ENCODE data around the gene KCNQ1. TPM values are rescaled to one million over a fixed set of nuclear protein-coding genes. Genes with fewer than 3 reads are reported as not detected.

Gene KCNQ1
- total RNA-seq, 1 experiment from 2014 or later: 2.3 TPM

DNA sequence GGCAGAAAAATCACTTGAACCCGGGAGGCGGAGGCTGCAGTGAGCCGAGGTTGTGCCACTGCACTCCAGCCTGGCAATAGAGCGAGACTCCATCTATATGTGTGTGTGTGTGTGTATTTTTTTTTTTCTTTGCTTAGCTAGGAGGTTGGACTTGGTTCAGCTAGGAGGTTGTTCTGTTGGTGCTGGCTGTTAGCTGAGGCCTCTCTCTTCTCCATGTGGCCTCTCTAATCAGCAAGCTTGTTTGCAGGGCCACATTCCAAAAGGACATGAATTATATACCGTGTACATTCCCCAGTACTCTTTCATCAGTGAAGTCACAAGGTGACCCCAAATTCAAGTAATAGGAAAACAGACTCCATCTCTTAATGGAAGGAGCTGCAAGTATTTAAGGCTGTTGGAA lies 322.3 kb downstream of the KCNQ1 start:
- H3K27ac ChIP-seq (ENCODE audit: insufficient read length, low read depth, low read length): no peak overlapping the region
- no peak overlapping the region for H4K91ac ChIP-seq (ENCODE audit: insufficient read length, low read depth, low read length)
- no CpG with 5 or more reads among the region's 5 CpGs for WGBS (ENCODE audit: extremely low coverage, insufficient read length, low lambda C conversion rate)
- no peaks in the 10 kb centered on the region; a peak in 1 of 5 replicates for H3K9me3 Mint-ChIP-seq
- H2BK12ac ChIP-seq (ENCODE audit: insufficient read length, low read depth, low read length): no peak overlapping the region
- H4K5ac ChIP-seq (ENCODE audit: insufficient read length, low read depth, low read length): no peak overlapping the region
- TF ChIP-seq, protein P1, sequence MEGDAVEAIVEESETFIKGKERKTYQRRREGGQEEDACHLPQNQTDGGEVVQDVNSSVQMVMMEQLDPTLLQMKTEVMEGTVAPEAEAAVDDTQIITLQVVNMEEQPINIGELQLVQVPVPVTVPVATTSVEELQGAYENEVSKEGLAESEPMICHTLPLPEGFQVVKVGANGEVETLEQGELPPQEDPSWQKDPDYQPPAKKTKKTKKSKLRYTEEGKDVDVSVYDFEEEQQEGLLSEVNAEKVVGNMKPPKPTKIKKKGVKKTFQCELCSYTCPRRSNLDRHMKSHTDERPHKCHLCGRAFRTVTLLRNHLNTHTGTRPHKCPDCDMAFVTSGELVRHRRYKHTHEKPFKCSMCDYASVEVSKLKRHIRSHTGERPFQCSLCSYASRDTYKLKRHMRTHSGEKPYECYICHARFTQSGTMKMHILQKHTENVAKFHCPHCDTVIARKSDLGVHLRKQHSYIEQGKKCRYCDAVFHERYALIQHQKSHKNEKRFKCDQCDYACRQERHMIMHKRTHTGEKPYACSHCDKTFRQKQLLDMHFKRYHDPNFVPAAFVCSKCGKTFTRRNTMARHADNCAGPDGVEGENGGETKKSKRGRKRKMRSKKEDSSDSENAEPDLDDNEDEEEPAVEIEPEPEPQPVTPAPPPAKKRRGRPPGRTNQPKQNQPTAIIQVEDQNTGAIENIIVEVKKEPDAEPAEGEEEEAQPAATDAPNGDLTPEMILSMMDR (conservative IDR thresholded peaks at IDR 0.05): no peak
- H2BK15ac ChIP-seq (ENCODE audit: low read depth, low read length): no peak overlapping the region
- no peak overlapping the region for H3T11ph ChIP-seq (ENCODE audit: low read length)
- no peak overlapping the region for H3K4me3 Mint-ChIP-seq
- no peaks in the 10 kb centered on the region for H3K9me3 ChIP-seq (ENCODE audit: control insufficient read depth, low read depth, low read length)
- H3K23me2 ChIP-seq (ENCODE audit: insufficient read length, low read depth, low read length, poor library complexity, severe bottlenecking): no peaks in the 10 kb centered on the region
- H3K36me3 Mint-ChIP-seq (ENCODE audit: insufficient read depth in 1 of 3, low read depth in 3 of 3): peaks cover 0 to 2% (median 0%) of the 10 kb centered on the region in 3 experiments; a peak in 2 of 7 replicates
- no peaks in the 10 kb centered on the region for H3K79me2 ChIP-seq (ENCODE audit: insufficient read depth, low read length)
- no peak overlapping the region for H3K4me2 ChIP-seq (ENCODE audit: insufficient read depth, insufficient read length, low read length)
- no peak overlapping the region for H2AK5ac ChIP-seq (ENCODE audit: insufficient read length, low read length)
- H2BK5ac ChIP-seq (ENCODE audit: insufficient read length, low read length): no peak overlapping the region
- H3K14ac ChIP-seq (ENCODE audit: insufficient read depth, low read length): no peak overlapping the region
- no peaks in the 10 kb centered on the region for H3K4me1 ChIP-seq (ENCODE audit: insufficient read depth, low read length)
- H3K27ac Mint-ChIP-seq: no peak overlapping the region
- no peak overlapping the region for H4K8ac ChIP-seq (replicated peaks; ENCODE audit: insufficient read length, low read depth, low read length)
- H3K56ac ChIP-seq (ENCODE audit: insufficient read length, low read depth, low read length): no peak overlapping the region
- H3K18ac ChIP-seq (ENCODE audit: insufficient read length, low read depth, low read length): no peak overlapping the region
- no peak overlapping the region for H3K23ac ChIP-seq (ENCODE audit: insufficient read length, low read depth, low read length)
- no peaks in the 10 kb centered on the region for H3K79me1 ChIP-seq (ENCODE audit: insufficient read depth, low read depth, low read length, poor library complexity, severe bottlenecking)
- H2BK120ac ChIP-seq (ENCODE audit: low read depth, low read length, poor library complexity, severe bottlenecking): no peak overlapping the region
- peaks cover 91% of the 10 kb centered on the region for H3K27me3 Mint-ChIP-seq (ENCODE audit: low read depth)
- no peaks in the 10 kb centered on the region for H4K20me1 ChIP-seq (ENCODE audit: control insufficient read depth, insufficient read depth, insufficient read length)
- H2AFZ ChIP-seq (ENCODE audit: low read length): no peak overlapping the region
- peaks cover 0 to 3% of the 10 kb centered on the region in 2 experiments; a peak in 2 of 4 replicates for H3K4me1 Mint-ChIP-seq
- no peak overlapping the region for H3K9ac ChIP-seq (ENCODE audit: extremely low read depth, insufficient read length, low read length)
- DNase-seq: no peak
- H3K27me3 ChIP-seq (ENCODE audit: insufficient read depth, low read length): peaks cover 9% of the 10 kb centered on the region; the same call in 1 of the 2 replicates
- H2BK20ac ChIP-seq (ENCODE audit: low read depth, low read length, poor library complexity, severe bottlenecking): no peak overlapping the region
- H3K4ac ChIP-seq (ENCODE audit: low read depth, low read length): no peak overlapping the region

Data from H9 (cell line).